Neural cell (in vitro differentiated cells): ENCODE data around the gene ZNF503. TPM values are rescaled to one million over a fixed set of nuclear protein-coding genes. Genes with fewer than 3 reads are reported as not detected.
A peak's percentile ranks its signal among the peaks of the same experiment; 100 is the strongest.

Experiments
- H2AFZ ChIP-seq: fragments of 200-600, 300-800 bp; sonication (generic), shearing (Covaris generic); 2 replicates; pipeline ENCODE4 v1.6.0; 2014; ENCODE audit warnings: low read depth, mild to moderate bottlenecking, antibody characterized with exemption, low read length, moderate library complexity
- H3F3A ChIP-seq: fragments of 200-600 bp; shearing (Covaris generic); 2 replicates; pipeline ENCODE4 v1.6.1; 2016; ENCODE audit warnings: mild to moderate bottlenecking, moderate library complexity, mixed read lengths, antibody characterized with exemption, low read length; ENCODE audit not compliant: insufficient read depth, poor library complexity, severe bottlenecking
- H3K27ac ChIP-seq: fragments of 200-600, 300-800 bp; sonication (generic), shearing (Covaris generic); 2 replicates; pipeline ENCODE4 v1.5.1; 2014; ENCODE audit warnings: mild to moderate bottlenecking, low read length, moderate library complexity
- H3K27me3 ChIP-seq: fragments of 300-800, 200-600 bp; sonication (generic), shearing (Covaris generic); 2 replicates; pipeline ENCODE4 v1.6.0; 2014; ENCODE audit warnings: mild to moderate bottlenecking, low read depth, low read length, moderate library complexity; ENCODE audit not compliant: insufficient read depth
- H3K36me3 ChIP-seq: fragments of 300-800, 200-600 bp; sonication (generic), shearing (Covaris generic); 2 replicates; pipeline ENCODE4 v1.5.1; 2014; ENCODE audit warnings: mild to moderate bottlenecking, antibody characterized with exemption, low read length, moderate library complexity; ENCODE audit not compliant: insufficient read depth
- H3K4me2 ChIP-seq: fragments of 300-800, 200-600 bp; sonication (generic), shearing (Covaris generic); 2 replicates; pipeline ENCODE4 v1.6.0; 2014; ENCODE audit warnings: mild to moderate bottlenecking, low read length
- H3K4me3 ChIP-seq: fragments of 300-800, 200-600 bp; sonication (generic), shearing (Covaris generic); 2 replicates; pipeline ENCODE4 v1.5.1; 2014; ENCODE audit warnings: mild to moderate bottlenecking, low read length, moderate library complexity
- H3K79me2 ChIP-seq: fragments of 200-600 bp; shearing (Covaris generic); replicated peaks from 2 replicates; pipeline ENCODE4 v1.6.0; 2014; ENCODE audit warnings: mild to moderate bottlenecking, low read length, moderate library complexity; ENCODE audit not compliant: insufficient read depth
- H3K9ac ChIP-seq: fragments of 300-800, 200-600 bp; sonication (generic), shearing (Covaris generic); 2 replicates; pipeline ENCODE4 v1.6.1; 2016; ENCODE audit warnings: mild to moderate bottlenecking, low read length, mixed read lengths
- H3K9me2 ChIP-seq: fragments of 200-600 bp; shearing (Covaris generic); 2 replicates; pipeline ENCODE4 v1.6.1; 2016; ENCODE audit warnings: mild to moderate bottlenecking, low read length, mixed read lengths; ENCODE audit not compliant: insufficient read depth
- H3K9me3 ChIP-seq: fragments of 200-600, 300-800 bp; sonication (generic), shearing (Covaris generic); 2 replicates; pipeline ENCODE4 v1.6.1; 2016; ENCODE audit warnings: mild to moderate bottlenecking, mixed run types, low read length, moderate library complexity, mixed read lengths
- H4K20me1 ChIP-seq: fragments of 200-600 bp; shearing (Covaris generic); 2 replicates; pipeline ENCODE4 v1.6.1; 2016; ENCODE audit warnings: mild to moderate bottlenecking, mixed run types; ENCODE audit not compliant: insufficient read depth
- EP300 ChIP-seq: fragments of 450-650 bp; conservative IDR thresholded peaks from 2 replicates; pipeline ENCODE4 v1.6.1; 2014; ENCODE audit warnings: antibody characterized with exemption, mild to moderate bottlenecking, moderate library complexity; ENCODE audit not compliant: poor library complexity, severe bottlenecking
- EZH2 ChIP-seq: fragments of 200-600, 300-800 bp; shearing (Covaris generic), sonication (generic); IDR thresholded peaks from 2 replicates; pipeline ENCODE4 v1.6.1; 2014; ENCODE audit warnings: antibody characterized with exemption, low read length, borderline replicate concordance, mild to moderate bottlenecking; ENCODE audit not compliant: insufficient read depth, poor library complexity, severe bottlenecking
- MXI1 ChIP-seq: fragments of 450-650 bp; conservative IDR thresholded peaks from 2 replicates; pipeline ENCODE4 v1.6.1; 2014; ENCODE audit warnings: antibody characterized with exemption, mild to moderate bottlenecking; ENCODE audit not compliant: poor library complexity, severe bottlenecking
- POLR2AphosphoS5 ChIP-seq: IDR thresholded peaks from 2 replicates; pipeline ENCODE4 v1.6.1; 2012
- RAD21 ChIP-seq: fragments of 450-650 bp; conservative IDR thresholded peaks from 2 replicates; pipeline ENCODE4 v1.6.1; 2014; ENCODE audit warnings: antibody characterized with exemption, mild to moderate bottlenecking, moderate library complexity
- SMC3 ChIP-seq: fragments of 450-650 bp; conservative IDR thresholded peaks from 2 replicates; pipeline ENCODE4 v1.6.1; 2014; ENCODE audit warnings: antibody characterized with exemption, mild to moderate bottlenecking, moderate library complexity; ENCODE audit not compliant: poor library complexity
- TAF1 ChIP-seq: IDR thresholded peaks from 2 replicates; pipeline ENCODE4 v1.6.1; 2012; ENCODE audit warnings: low read depth
- polyA plus RNA-seq: library from polyadenylated mRNA; depleted of rRNA; stranded (reverse); fragments of >200 nt; gene quantifications from 2 replicates; pipeline ENCODE4 v1.2.3, GENCODE V29; 2014
- TF ChIP-seq, protein P1 (sequence below): fragments of 450-650 bp; IDR thresholded peaks from 2 replicates; pipeline ENCODE4 v1.5.1; 2014; ENCODE audit warnings: antibody characterized with exemption, mild to moderate bottlenecking, moderate library complexity; ENCODE audit not compliant: poor library complexity, severe bottlenecking
- TF ChIP-seq, protein P2 (sequence below): IDR thresholded peaks from 2 replicates; pipeline ENCODE4 v1.6.1; 2012; ENCODE audit warnings: borderline replicate concordance

ZNF503 gene
- polyA plus RNA-seq, 1 donor from 2014 or later = 41.4 TPM

DNA sequence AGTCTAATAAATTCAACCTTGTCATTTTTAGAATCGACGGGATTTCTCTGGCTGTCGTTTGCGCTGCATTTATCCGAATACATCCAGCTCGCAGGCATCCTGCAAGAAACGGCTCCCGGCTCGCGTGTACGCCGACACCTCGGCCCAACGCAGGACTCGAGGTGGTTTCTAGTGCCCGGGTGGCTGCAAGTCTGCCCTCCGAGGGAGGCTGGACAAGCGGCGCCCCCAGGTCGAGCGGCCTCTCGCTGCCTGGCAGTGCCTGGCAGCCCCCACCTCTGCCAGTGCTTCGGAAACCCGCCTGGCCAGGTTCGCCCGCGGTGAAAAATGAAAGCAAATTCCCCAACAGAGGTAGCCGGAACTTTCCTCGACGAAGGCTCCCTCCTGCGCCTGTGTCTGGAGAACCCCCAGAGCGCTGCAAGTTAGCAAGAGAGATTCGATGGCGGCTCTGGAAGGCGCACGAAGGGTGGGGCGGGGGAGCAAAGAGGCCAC is 5.7 kb upstream of the ZNF503 start:
- H3K27ac ChIP-seq = peak overlapping the region; percentile 99
- H3K4me2 ChIP-seq = peak overlapping the region; percentile 90
- TF ChIP-seq SMC3 = no peak
- TF ChIP-seq RAD21 = no peak
- no peak for TF ChIP-seq EZH2
- no peak for TF ChIP-seq TAF1
- TF ChIP-seq POLR2AphosphoS5 = peak; percentile 45
- no peaks in the 10 kb centered on the region for H3K9me3 ChIP-seq
- peaks cover 62% of the 10 kb centered on the region for H3K79me2 ChIP-seq
- H3F3A ChIP-seq = peaks cover 5% of the 10 kb centered on the region
- H3K9ac ChIP-seq = peak overlapping the region; percentile 100
- H3K4me3 ChIP-seq = peak overlapping the region; percentile 94
- H3K27me3 ChIP-seq = peaks cover 68% of the 10 kb centered on the region
- H3K9me2 ChIP-seq = no peaks in the 10 kb centered on the region
- no peaks in the 10 kb centered on the region for H4K20me1 ChIP-seq
- no peaks in the 10 kb centered on the region for H3K36me3 ChIP-seq
- no peak overlapping the region for H2AFZ ChIP-seq

DNA sequence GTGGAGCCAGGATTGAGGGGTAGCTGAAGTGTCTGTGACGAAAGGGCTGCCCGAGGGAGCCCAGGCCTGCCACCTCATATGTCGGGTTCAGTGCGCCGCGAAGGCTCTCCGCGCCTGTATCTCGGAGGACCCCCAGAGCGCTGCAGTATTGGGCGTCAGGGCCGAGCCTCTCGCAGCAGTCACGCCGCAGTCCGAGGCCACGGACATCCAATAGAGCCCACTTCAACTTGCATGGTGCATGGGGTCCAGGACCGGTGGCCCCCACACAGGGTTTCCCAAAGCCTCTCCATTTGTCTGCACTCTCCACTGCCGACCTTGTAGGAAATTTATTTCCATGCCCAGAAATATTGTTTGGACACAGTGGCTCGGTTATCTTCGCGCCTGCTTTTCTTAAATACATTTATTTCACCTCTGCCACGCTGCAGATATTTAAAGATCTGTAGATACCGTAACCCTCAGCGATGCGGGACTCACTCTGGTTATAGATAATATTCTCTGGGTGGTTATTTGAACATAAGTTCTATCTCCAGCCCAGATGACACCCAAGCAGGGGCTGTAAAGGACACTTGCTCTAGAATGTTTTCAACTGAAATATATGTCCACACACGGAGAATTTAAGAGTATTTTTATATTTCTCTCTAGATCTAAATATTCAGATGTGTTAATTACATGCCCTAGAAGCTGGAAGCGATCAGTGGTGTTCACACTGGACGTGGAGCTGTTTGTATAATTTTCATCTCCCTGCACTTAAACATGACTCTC is 5.1 kb upstream of the ZNF503 start:
- H3K9me2 ChIP-seq = no peaks in the 10 kb centered on the region
- peak overlapping the region; percentile 99 for H3K27ac ChIP-seq
- H3K36me3 ChIP-seq = no peaks in the 10 kb centered on the region
- peaks cover 62% of the 10 kb centered on the region for H3K79me2 ChIP-seq
- peaks cover 68% of the 10 kb centered on the region for H3K27me3 ChIP-seq
- H3K4me2 ChIP-seq = peak overlapping the region; percentile 90
- H3F3A ChIP-seq = peaks cover 5% of the 10 kb centered on the region
- H4K20me1 ChIP-seq = no peaks in the 10 kb centered on the region
- H3K9me3 ChIP-seq = no peaks in the 10 kb centered on the region
- H3K4me3 ChIP-seq = peak overlapping the region; percentile 94
- H3K9ac ChIP-seq = peak overlapping the region; percentile 100
- H2AFZ ChIP-seq = no peak overlapping the region
- TF ChIP-seq SMC3 = no peak
- no peak for TF ChIP-seq EP300
- TF ChIP-seq, protein P1, sequence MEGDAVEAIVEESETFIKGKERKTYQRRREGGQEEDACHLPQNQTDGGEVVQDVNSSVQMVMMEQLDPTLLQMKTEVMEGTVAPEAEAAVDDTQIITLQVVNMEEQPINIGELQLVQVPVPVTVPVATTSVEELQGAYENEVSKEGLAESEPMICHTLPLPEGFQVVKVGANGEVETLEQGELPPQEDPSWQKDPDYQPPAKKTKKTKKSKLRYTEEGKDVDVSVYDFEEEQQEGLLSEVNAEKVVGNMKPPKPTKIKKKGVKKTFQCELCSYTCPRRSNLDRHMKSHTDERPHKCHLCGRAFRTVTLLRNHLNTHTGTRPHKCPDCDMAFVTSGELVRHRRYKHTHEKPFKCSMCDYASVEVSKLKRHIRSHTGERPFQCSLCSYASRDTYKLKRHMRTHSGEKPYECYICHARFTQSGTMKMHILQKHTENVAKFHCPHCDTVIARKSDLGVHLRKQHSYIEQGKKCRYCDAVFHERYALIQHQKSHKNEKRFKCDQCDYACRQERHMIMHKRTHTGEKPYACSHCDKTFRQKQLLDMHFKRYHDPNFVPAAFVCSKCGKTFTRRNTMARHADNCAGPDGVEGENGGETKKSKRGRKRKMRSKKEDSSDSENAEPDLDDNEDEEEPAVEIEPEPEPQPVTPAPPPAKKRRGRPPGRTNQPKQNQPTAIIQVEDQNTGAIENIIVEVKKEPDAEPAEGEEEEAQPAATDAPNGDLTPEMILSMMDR = no peak
- TF ChIP-seq EZH2 = no peak
- TF ChIP-seq, protein P2, sequence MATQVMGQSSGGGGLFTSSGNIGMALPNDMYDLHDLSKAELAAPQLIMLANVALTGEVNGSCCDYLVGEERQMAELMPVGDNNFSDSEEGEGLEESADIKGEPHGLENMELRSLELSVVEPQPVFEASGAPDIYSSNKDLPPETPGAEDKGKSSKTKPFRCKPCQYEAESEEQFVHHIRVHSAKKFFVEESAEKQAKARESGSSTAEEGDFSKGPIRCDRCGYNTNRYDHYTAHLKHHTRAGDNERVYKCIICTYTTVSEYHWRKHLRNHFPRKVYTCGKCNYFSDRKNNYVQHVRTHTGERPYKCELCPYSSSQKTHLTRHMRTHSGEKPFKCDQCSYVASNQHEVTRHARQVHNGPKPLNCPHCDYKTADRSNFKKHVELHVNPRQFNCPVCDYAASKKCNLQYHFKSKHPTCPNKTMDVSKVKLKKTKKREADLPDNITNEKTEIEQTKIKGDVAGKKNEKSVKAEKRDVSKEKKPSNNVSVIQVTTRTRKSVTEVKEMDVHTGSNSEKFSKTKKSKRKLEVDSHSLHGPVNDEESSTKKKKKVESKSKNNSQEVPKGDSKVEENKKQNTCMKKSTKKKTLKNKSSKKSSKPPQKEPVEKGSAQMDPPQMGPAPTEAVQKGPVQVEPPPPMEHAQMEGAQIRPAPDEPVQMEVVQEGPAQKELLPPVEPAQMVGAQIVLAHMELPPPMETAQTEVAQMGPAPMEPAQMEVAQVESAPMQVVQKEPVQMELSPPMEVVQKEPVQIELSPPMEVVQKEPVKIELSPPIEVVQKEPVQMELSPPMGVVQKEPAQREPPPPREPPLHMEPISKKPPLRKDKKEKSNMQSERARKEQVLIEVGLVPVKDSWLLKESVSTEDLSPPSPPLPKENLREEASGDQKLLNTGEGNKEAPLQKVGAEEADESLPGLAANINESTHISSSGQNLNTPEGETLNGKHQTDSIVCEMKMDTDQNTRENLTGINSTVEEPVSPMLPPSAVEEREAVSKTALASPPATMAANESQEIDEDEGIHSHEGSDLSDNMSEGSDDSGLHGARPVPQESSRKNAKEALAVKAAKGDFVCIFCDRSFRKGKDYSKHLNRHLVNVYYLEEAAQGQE = no peak
- TF ChIP-seq MXI1 = no peak
- no peak for TF ChIP-seq RAD21
- no peak for TF ChIP-seq TAF1
- TF ChIP-seq POLR2AphosphoS5 = no peak
